GM18520 (cell line): ENCODE results near the gene MGLL.
A peak's percentile ranks its signal among the peaks of the same experiment; 100 is the strongest.

Source experiments
- ATAC-seq: cut with Tn5 transposase; IDR thresholded peaks from one replicate; pipeline ENCODE4 v1.9.1; 2021; ENCODE audit not compliant: unreplicated experiment

The MGLL gene

GRCh38 chr3:127835993-127836882 is 13.9 kb upstream of the MGLL start:
- peak; percentile 66 for ATAC-seq

- peak; percentile 10 for ATAC-seq
These were observed 12.5 kb upstream of the MGLL start for GRCh38 chr3:127834771-127835170.

- ATAC-seq = no peak
These were observed 11.1 kb upstream of the MGLL start for GRCh38 chr3:127833281-127834032.

- ATAC-seq = no peak
These were observed 9.4 kb upstream of the MGLL start for GRCh38 chr3:127831723-127832172.

- ATAC-seq = no peak
These were observed 7.2 kb upstream of the MGLL start for GRCh38 chr3:127829537-127829936.

GRCh38 chr3:127827808-127828207 is 5.5 kb upstream of the MGLL start:
- ATAC-seq = no peak

- ATAC-seq = no peak
These were observed 3.4 kb upstream of the MGLL start for GRCh38 chr3:127825756-127826155.

GRCh38 chr3:127824151-127824825 is 2.0 kb upstream of the MGLL start:
- no peak for ATAC-seq

GRCh38 chr3:127823426-127823857 is 1.1 kb upstream of the MGLL start:
- ATAC-seq = no peak

- ATAC-seq = no peak
These were observed 539 bp upstream of the MGLL start for GRCh38 chr3:127822682-127823425.

GRCh38 chr3:127821394-127821793 is 921 bp downstream of the MGLL start:
- ATAC-seq = no peak

- no peak for ATAC-seq
These were observed 1.4 kb downstream of the MGLL start for GRCh38 chr3:127820826-127821313.

- ATAC-seq = no peak
These were observed 2.0 kb downstream of the MGLL start for GRCh38 chr3:127820221-127820825.

GRCh38 chr3:127819656-127820055 is 2.7 kb downstream of the MGLL start:
- ATAC-seq = no peak

- no peak for ATAC-seq
These were observed 3.2 kb downstream of the MGLL start for GRCh38 chr3:127819086-127819485.

GRCh38 chr3:127817406-127817841 is 4.9 kb downstream of the MGLL start:
- no peak for ATAC-seq

GRCh38 chr3:127816783-127817405 is 5.4 kb downstream of the MGLL start:
- ATAC-seq = no peak

GRCh38 chr3:127815641-127816605 is 6.4 kb downstream of the MGLL start:
- ATAC-seq = no peak
